Left kidney (tissue), 8 donors: ENCODE data around the gene ATP10D. TPM values are rescaled to one million over a fixed set of nuclear protein-coding genes. Genes with fewer than 3 reads are reported as not detected.

ENCODE experiments used
- DNase-seq: peaks from one replicate; pipeline ENCODE4 v3.0.0-alpha.2; 2013
- long read RNA-seq, 8 donors: transcript quantifications; one replicate each; lab custom pipeline, GENCODE V29; 2026
- polyA plus RNA-seq: library from polyadenylated mRNA; unstranded; fragments of 120-200 nt; gene quantifications from one replicate; pipeline ENCODE4 v1.2.1, GENCODE V29; 2013; ENCODE audit not compliant: insufficient read length

ATP10D gene
- polyA plus RNA-seq, result 53.3 TPM
- long read RNA-seq, donor 1, partial matches to known transcripts, result 9 of 10 reads
- long read RNA-seq, donor 1, other reads (novel, unspliced or antisense), result 0 of 10 reads
- long read RNA-seq, donor 2, partial matches to known transcripts, result 0 of 3 reads
- long read RNA-seq, donor 2, other reads (novel, unspliced or antisense), result 0 of 3 reads
- long read RNA-seq, donor 3, full-length matches to known transcripts, result 3 of 3 reads
- long read RNA-seq, donor 3, partial matches to known transcripts, result 0 of 3 reads
- long read RNA-seq, donor 3, other reads (novel, unspliced or antisense), result 0 of 3 reads
- long read RNA-seq, donor 4, result 0 reads
- long read RNA-seq, donor 5, full-length matches to known transcripts, result 1 of 1 reads
- long read RNA-seq, donor 5, partial matches to known transcripts, result 0 of 1 reads
- long read RNA-seq, donor 5, other reads (novel, unspliced or antisense), result 0 of 1 reads
- long read RNA-seq, donor 6, full-length matches to known transcripts, result 3 of 3 reads
- long read RNA-seq, donor 6, partial matches to known transcripts, result 0 of 3 reads
- long read RNA-seq, donor 6, other reads (novel, unspliced or antisense), result 0 of 3 reads
- long read RNA-seq, donor 7, full-length matches to known transcripts, result 2 of 7 reads
- long read RNA-seq, donor 7, partial matches to known transcripts, result 5 of 7 reads
- long read RNA-seq, donor 7, other reads (novel, unspliced or antisense), result 0 of 7 reads
- long read RNA-seq, donor 8, full-length matches to known transcripts, result 1 of 1 reads
- long read RNA-seq, donor 8, partial matches to known transcripts, result 0 of 1 reads
- long read RNA-seq, donor 8, other reads (novel, unspliced or antisense), result 0 of 1 reads

- peak; percentile 92 for DNase-seq
These were observed at the start of gene ATP10D for GRCh38 chr4:47485047-47485692. ATP10D (plus strand) TSS chr4:47485275; CDS start chr4:47512541, 27,266 bp downstream.

DNA sequence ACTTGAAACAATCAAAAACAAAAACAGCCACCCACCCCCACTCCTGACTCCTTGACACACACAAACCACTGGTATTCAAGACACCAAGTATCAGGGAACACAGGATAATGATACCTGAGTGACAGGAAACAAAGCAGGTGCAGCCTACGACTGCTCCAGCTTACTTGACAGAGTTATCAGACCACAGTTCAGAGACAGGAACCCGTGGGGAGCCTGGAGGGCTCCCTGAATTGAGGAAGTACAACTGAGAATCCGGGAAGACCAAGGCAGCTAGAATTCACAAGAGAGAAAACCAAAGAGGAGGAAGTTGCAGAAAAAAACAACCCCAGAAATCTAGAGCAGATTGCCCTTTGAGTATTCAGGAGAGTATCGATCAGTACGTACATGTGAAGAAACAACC, 42.1 kb upstream of the ATP10D start:
- DNase-seq, result no peak

DNA sequence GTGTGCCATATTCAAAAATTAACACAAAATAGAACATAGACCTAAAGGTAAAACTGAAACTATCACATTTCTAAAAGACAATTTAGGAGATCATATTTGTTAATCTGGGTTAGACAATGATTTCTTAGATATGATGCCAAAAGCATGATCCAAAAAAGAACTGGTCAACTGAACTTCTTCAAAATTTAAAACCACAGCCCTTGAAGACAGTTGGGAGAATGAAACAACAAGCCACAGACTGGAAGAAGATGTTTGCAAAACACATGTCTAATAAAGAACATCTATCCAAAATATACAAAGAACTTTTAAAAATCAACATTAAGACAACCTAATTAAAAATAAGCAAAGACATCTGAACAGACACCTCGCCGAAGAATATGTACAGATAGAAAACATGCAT, 41.0 kb upstream of the ATP10D start:
- DNase-seq, result no peak

GRCh38 chr4:47451657-47452056, 33.4 kb upstream of the ATP10D start:
- no peak for DNase-seq

GRCh38 chr4:47462799-47463234, 22.3 kb upstream of the ATP10D start:
- DNase-seq, result peak; percentile 15

- DNase-seq, result peak; percentile 96
These were observed 21.7 kb upstream of the ATP10D start, which contains the start of gene COMMD8 for GRCh38 chr4:47463235-47463956. COMMD8 (minus strand) TSS chr4:47463702; CDS start chr4:47463651, 51 bp downstream.

- DNase-seq, result no peak
These were observed 20.1 kb upstream of the ATP10D start for GRCh38 chr4:47465004-47465403.

GRCh38 chr4:47466056-47466785, 18.9 kb upstream of the ATP10D start:
- no peak for DNase-seq

- DNase-seq, result no peak
These were observed 16.2 kb upstream of the ATP10D start for GRCh38 chr4:47468706-47469365.

- DNase-seq, result no peak
These were observed 15.1 kb upstream of the ATP10D start for GRCh38 chr4:47469951-47470350.

GRCh38 chr4:47471064-47471463, 14.0 kb upstream of the ATP10D start:
- no peak for DNase-seq

DNA sequence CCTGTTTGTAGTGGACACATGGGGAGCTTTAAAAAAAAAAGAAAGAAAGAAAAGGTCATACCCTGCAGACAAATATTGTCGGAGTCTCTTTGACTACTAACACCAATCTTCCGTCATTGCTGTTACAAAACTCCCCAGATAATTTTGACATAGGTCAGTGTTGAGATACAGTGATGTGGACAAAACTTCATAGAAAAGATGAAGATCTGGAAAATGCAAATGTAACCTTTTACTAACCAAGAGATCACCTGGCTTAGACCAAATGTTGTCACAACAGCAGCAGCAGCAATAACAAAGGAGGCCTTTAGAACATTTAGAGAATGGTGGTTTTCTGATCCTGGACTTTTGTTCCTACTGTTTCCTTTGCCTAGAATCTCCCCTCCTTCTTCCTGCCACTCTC, 13.5 kb upstream of the ATP10D start:
- no peak for DNase-seq

DNA sequence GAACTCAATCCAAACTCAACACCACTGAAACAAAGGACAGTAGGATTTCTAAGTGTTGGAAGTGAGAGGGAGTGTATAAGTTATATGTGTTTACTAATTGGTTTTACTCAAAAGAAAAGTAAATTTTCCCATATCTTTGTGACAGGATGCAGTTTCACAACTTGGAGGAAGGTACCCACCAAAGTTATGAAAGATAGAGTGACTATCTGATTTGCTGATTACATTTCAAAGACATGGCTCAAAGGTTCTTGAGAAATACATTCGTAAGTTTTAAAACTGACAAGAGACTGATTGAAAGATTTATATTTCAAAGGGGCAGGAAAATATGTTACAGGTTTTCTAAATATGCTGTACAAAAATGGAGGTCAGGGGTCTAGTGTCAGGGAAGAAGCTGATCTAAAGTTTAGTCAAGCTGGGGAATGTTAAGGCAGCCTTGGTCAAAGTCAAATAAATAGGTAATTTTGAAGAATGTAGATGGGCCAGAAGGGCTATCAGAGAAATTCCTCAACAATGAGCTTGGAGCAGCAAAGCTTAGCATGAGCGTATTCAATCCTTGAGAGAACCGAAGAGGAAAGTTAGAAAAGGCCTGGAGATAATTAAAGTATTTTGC, 11.8 kb upstream of the ATP10D start:
- no peak for DNase-seq

GRCh38 chr4:47474799-47475198, 10.3 kb upstream of the ATP10D start:
- DNase-seq, result no peak

DNA sequence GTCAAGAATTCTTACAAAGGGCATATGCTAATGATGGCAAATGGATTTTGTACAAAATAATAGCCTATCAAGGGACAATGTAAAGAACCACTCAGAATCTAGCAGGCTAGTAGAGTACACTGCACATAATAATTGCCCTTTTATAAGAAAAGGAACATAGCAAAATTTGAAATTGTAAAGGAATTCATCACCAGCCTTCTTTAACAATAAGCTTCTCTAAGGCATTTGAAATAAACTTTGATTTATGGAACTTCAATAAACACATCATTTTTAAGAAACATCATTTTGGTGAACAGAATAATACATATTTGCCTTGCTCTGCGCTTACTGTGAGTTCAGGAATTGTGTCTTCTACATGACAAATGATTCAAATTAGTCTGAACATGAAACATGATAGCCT, 9.7 kb upstream of the ATP10D start:
- DNase-seq, result no peak

GRCh38 chr4:47478804-47479203, 6.3 kb upstream of the ATP10D start:
- no peak for DNase-seq

- DNase-seq, result no peak
These were observed 2.7 kb upstream of the ATP10D start for GRCh38 chr4:47482326-47482725.

GRCh38 chr4:47483745-47484144, 1.3 kb upstream of the ATP10D start:
- DNase-seq, result no peak

DNA sequence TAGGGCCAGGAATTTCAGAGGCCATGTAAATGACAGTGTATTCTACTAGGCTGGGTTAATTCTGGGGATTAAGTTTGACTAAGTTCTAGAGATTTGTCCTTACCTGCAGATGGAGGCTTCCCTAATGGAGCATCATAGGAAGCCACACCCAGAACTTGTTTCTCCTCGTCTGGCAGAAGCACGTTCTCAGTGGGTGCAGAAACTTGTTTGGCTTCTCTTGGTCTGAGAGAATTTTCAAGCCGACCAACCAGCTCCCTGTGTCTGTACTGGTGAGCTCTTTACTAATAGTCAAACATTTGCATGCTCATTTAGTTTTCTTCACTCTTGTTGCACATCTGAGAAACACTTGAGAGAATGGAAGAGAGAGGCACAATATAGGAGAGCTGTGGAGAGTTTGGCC, 907 bp upstream of the ATP10D start:
- no peak for DNase-seq

- no peak for DNase-seq
These were observed 693 bp downstream of the ATP10D start for GRCh38 chr4:47485768-47486167.
